Measurements from ENCODE around the gene INAFM1.

DNA sequence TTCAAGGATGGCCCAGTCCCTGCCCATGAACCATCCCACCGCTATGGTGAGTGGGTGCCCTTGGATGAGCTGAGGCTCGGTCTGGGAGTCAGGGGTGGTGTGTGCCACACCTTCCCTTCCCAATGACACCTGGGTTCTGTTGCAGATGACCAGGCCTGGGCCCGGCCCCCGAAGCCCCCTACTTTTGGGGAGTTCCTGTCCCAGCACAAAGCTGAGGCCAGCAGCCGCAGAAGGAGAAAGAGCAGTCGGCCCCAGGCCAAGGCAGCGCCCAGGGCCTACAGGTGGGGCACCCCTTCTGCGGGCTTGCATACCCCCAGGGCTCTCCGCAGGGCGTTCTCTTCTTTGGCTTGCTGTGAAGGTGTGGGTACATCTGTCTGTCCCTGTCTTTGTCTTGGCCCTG lies 4.3 kb upstream of the INAFM1 start:
- TF ChIP-seq, protein P1, sequence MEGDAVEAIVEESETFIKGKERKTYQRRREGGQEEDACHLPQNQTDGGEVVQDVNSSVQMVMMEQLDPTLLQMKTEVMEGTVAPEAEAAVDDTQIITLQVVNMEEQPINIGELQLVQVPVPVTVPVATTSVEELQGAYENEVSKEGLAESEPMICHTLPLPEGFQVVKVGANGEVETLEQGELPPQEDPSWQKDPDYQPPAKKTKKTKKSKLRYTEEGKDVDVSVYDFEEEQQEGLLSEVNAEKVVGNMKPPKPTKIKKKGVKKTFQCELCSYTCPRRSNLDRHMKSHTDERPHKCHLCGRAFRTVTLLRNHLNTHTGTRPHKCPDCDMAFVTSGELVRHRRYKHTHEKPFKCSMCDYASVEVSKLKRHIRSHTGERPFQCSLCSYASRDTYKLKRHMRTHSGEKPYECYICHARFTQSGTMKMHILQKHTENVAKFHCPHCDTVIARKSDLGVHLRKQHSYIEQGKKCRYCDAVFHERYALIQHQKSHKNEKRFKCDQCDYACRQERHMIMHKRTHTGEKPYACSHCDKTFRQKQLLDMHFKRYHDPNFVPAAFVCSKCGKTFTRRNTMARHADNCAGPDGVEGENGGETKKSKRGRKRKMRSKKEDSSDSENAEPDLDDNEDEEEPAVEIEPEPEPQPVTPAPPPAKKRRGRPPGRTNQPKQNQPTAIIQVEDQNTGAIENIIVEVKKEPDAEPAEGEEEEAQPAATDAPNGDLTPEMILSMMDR (IDR thresholded peaks at IDR 0.05): no peak
- TF ChIP-seq POLR2A (IDR thresholded peaks at IDR 0.05) (no peak), POLR2AphosphoS5 (IDR thresholded peaks at IDR 0.05) (no peak), EP300 (IDR thresholded peaks at IDR 0.05) (no peak)

Measured in stomach (tissue), 4 donors.